Chondrocyte (in vitro differentiated cells): ENCODE data around the gene PPA2. TPM values are rescaled to one million over a fixed set of nuclear protein-coding genes. Genes with fewer than 3 reads are reported as not detected.

ENCODE experiments used
- DNase-seq: peaks from one replicate; pipeline ENCODE4 v3.0.0; 2021; ENCODE audit warnings: mixed read lengths, low spot score
- H3K27ac Mint-ChIP-seq: one replicate; pipeline ENCODE4 v1.8.0; 2021; ENCODE audit warnings: mild to moderate bottlenecking, moderate library complexity, mixed read lengths; ENCODE audit not compliant: unreplicated experiment
- H3K27me3 Mint-ChIP-seq: 2 replicates; pipeline ENCODE4 v1.8.0; 2021; ENCODE audit warnings: low read depth, mixed read lengths
- H3K36me3 Mint-ChIP-seq: 2 replicates; pipeline ENCODE4 v1.8.0; 2021; ENCODE audit warnings: low read depth, mixed read lengths
- H3K4me1 Mint-ChIP-seq: 2 replicates; pipeline ENCODE4 v1.8.0; 2021; ENCODE audit warnings: low read depth, mild to moderate bottlenecking, mixed read lengths
- H3K4me3 Mint-ChIP-seq: one replicate; pipeline ENCODE4 v1.8.0; 2021; ENCODE audit warnings: mild to moderate bottlenecking, moderate library complexity, mixed read lengths; ENCODE audit not compliant: unreplicated experiment
- H3K9me3 Mint-ChIP-seq: 2 replicates; pipeline ENCODE4 v1.8.0; 2021; ENCODE audit warnings: low read depth, mixed read lengths
- total RNA-seq: library from RNA; stranded (reverse); gene quantifications from 3 replicates; pipeline ENCODE4 v1.2.1, GENCODE V29; 2021
- TF ChIP-seq, protein P1 (sequence below): fragments of 200-600 bp; sonication (generic); IDR thresholded peaks from 2 replicates; pipeline ENCODE4 v1.5.0; 2021; ENCODE audit warnings: antibody characterized with exemption, mild to moderate bottlenecking, moderate library complexity

Gene PPA2
- total RNA-seq, 1 donor from 2014 or later: 61.9 TPM

DNA sequence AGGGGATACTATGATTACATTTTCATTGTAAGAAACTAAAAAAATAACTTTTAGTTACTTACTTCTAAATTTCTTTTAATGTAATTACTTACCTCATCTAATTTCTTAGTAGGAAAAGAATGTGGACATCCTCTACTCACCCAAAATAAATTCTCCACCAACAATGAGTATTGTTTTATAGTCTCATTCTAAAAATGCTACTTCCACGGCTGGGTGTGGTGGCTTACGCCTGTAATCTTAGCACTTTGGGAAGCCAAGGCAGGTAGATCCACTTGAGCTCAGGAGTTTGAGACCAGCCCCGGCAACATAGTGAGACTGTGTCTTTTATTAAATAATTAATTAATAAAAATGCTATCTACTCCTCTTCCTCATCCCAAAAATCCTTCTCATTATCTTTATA, 99.8 kb downstream of the PPA2 start:
- TF ChIP-seq, protein P1, sequence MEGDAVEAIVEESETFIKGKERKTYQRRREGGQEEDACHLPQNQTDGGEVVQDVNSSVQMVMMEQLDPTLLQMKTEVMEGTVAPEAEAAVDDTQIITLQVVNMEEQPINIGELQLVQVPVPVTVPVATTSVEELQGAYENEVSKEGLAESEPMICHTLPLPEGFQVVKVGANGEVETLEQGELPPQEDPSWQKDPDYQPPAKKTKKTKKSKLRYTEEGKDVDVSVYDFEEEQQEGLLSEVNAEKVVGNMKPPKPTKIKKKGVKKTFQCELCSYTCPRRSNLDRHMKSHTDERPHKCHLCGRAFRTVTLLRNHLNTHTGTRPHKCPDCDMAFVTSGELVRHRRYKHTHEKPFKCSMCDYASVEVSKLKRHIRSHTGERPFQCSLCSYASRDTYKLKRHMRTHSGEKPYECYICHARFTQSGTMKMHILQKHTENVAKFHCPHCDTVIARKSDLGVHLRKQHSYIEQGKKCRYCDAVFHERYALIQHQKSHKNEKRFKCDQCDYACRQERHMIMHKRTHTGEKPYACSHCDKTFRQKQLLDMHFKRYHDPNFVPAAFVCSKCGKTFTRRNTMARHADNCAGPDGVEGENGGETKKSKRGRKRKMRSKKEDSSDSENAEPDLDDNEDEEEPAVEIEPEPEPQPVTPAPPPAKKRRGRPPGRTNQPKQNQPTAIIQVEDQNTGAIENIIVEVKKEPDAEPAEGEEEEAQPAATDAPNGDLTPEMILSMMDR: no peak
- H3K36me3 Mint-ChIP-seq: no peaks in the 10 kb centered on the region
- H3K27ac Mint-ChIP-seq: no peak overlapping the region
- H3K27me3 Mint-ChIP-seq: no peaks in the 10 kb centered on the region
- H3K4me3 Mint-ChIP-seq: no peak overlapping the region
- DNase-seq: no peak
- H3K4me1 Mint-ChIP-seq: peaks cover 6% of the 10 kb centered on the region
- H3K9me3 Mint-ChIP-seq: no peaks in the 10 kb centered on the region

DNA sequence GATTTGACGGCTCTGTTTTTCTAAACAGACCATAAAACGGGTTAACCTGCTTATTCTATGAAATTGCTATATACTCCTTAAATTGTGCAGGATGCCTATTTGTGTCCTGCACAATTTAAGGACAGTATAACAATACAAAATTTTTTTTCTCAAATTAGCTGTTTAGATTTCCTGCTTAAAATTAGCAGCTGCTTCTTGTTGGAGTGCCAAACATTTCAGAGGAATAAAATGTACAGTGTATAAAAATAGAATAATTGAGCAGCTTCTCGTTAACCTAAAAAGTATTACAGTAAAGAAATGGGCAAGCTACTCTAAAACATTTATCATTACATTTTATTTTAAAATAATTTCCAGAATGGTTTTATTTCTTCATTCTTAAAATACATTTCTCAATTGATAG, 100.5 kb downstream of the PPA2 start:
- Mint-ChIP-seq H3K36me3 (peaks cover 4% of the 10 kb centered on the region), H3K4me1 (peaks cover 6% of the 10 kb centered on the region), H3K4me3 (no peak overlapping the region), H3K9me3 (no peaks in the 10 kb centered on the region), H3K27ac (no peak overlapping the region), H3K27me3 (no peaks in the 10 kb centered on the region)
- no peak for DNase-seq
- TF ChIP-seq, protein P1: no peak

DNA sequence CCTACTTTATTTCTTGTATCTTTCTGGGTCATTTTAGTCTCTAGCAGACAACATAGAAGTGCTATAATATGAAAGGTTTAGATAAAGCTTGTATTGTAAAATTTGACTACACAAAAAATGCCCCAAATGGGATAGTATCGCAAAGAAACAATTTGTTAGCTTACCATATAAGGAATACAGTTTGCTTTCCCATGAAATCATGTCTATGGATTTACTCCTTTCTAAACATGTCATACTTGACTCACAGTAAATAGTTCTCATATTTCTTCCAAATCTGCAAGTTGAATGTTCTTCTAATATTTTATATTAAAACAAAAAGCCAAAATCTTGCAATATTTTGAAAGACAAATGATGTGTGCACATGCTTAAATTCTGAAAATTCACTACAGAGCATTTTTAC, 103.9 kb downstream of the PPA2 start:
- H3K27me3 Mint-ChIP-seq: no peaks in the 10 kb centered on the region
- peaks cover 18% of the 10 kb centered on the region for H3K36me3 Mint-ChIP-seq
- no peaks in the 10 kb centered on the region for H3K9me3 Mint-ChIP-seq
- H3K4me3 Mint-ChIP-seq: no peak overlapping the region
- peaks cover 6% of the 10 kb centered on the region for H3K4me1 Mint-ChIP-seq
- DNase-seq: no peak
- TF ChIP-seq, protein P1: no peak
- peak overlapping the region; percentile 25 for H3K27ac Mint-ChIP-seq

DNA sequence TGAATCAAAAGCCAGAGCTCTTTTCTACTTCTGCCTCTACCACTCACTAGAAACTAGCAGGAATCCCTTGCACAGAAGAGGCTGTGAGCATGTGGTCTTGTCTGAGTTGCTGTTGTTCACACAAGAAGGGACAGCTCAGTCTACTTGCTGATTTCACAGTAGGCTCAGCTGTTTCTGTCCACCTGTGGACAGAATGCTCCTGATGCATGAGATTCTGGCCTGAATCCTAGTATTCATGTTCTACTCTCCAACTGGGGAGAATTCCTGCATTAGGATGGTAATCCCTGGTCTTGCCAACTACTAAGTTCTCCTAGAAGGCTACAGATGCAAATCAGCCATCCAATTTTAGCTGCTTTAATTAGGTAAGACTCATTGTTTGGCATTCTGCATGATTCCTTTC, 112.8 kb downstream of the PPA2 start:
- no peak for DNase-seq
- H3K4me3 Mint-ChIP-seq: no peak overlapping the region
- H3K4me1 Mint-ChIP-seq: no peaks in the 10 kb centered on the region
- no peak overlapping the region for H3K27ac Mint-ChIP-seq
- TF ChIP-seq, protein P1: no peak
- H3K27me3 Mint-ChIP-seq: no peaks in the 10 kb centered on the region
- peaks cover 6% of the 10 kb centered on the region for H3K9me3 Mint-ChIP-seq
- H3K36me3 Mint-ChIP-seq: peaks cover 18% of the 10 kb centered on the region

DNA sequence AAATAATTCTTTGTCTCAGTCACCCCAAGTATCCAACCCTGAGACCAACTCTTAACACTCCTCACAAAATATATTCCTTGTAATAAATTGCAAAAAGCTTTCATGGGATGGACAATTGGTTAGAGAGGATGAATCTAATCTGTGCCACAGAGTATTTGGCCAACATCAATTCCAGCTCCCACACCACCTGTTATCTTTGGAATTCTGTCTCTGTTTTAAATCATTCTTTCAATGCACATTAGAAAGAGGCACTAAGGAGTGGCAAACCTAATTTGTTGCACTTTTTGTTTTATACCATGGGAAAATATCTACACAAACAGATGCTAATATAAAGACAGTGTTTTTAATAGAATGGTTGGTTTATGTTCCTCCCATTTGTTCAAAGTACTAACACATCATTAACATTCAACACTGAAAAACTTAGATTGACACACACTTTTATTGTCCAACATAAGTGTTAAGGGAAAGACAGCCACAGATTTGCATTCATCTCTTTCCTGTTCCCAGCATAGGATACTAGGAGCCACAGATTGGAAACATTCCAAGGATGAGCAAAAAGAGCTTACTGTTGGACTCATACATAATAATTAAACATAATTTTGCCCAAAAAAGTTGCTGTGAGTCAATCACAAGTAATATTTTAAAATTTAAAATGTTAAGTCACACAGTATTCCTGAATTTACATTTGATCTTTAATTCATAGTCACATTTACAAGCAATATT, 116.4 kb downstream of the PPA2 start:
- H3K4me3 Mint-ChIP-seq: no peak overlapping the region
- DNase-seq: no peak
- no peak overlapping the region for H3K27ac Mint-ChIP-seq
- no peaks in the 10 kb centered on the region for H3K27me3 Mint-ChIP-seq
- peaks cover 4% of the 10 kb centered on the region for H3K9me3 Mint-ChIP-seq
- H3K4me1 Mint-ChIP-seq: no peaks in the 10 kb centered on the region
- peaks cover 11% of the 10 kb centered on the region for H3K36me3 Mint-ChIP-seq
- TF ChIP-seq, protein P1: no peak
